Heart left ventricle (tissue), 16 donors: Measurements from ENCODE around the gene ATG2B. TPM values are rescaled to one million over a fixed set of nuclear protein-coding genes. Genes with fewer than 3 reads are reported as not detected.

Source experiments
- ATAC-seq, 4 donors: fragments of 200-7000 bp; cut with Tn5 transposase; one replicate each; pipeline ENCODE4 v1.9.1; 2020 to 2022; ENCODE audit warnings: moderate library complexity in 4 of 4, mild to moderate bottlenecking in 3 of 4, moderate number of reproducible peaks in 1 of 4
- DNase-seq, 5 donors: peaks; one replicate each; pipeline ENCODE4 v3.0.0-alpha.2; 2020
- H3K27ac ChIP-seq, 12 donors: fragments of 200-600 bp; sonication (generic) in 4 of 12; one replicate each; pipeline versions ENCODE4 v1.5.0 to v1.8.0; 2016 to 2022; ENCODE audit warnings: mild to moderate bottlenecking in 2 of 12
- H3K27me3 ChIP-seq, 9 donors: fragments of 200-600 bp; sonication (generic) in 2 of 9; one replicate each; pipeline versions ENCODE4 v1.5.1 to v1.8.0; 2016 to 2022; ENCODE audit warnings: mild to moderate bottlenecking in 3 of 9
- H3K36me3 ChIP-seq, 9 donors: fragments of 200-600 bp; sonication (generic) in 2 of 9; one replicate each; pipeline versions ENCODE4 v1.5.0 to v1.8.0; 2018 to 2022; ENCODE audit warnings: mild to moderate bottlenecking in 2 of 9
- H3K4me1 ChIP-seq, 12 donors: fragments of 200-600 bp; sonication (generic) in 4 of 12; one replicate each; pipeline versions ENCODE4 v1.5.0 to v1.8.0; 2016 to 2022; ENCODE audit warnings: mild to moderate bottlenecking in 3 of 12
- H3K4me3 ChIP-seq, 12 donors: fragments of 200-600 bp; sonication (generic) in 4 of 12; one replicate each; pipeline versions ENCODE4 v1.5.0 to v1.8.0; 2017 to 2022; ENCODE audit warnings: mild to moderate bottlenecking in 9 of 12, moderate library complexity in 4 of 12
- H3K9me3 ChIP-seq, 12 donors: fragments of 200-600 bp; sonication (generic) in 4 of 12; one replicate each; pipeline versions ENCODE4 v1.5.0 to v1.8.0; 2016 to 2022; ENCODE audit warnings: mild to moderate bottlenecking in 1 of 12
- POLR2A ChIP-seq, 2 donors: fragments of 450-650 bp; IDR thresholded peaks; one replicate each; pipeline ENCODE4 v1.6.1; 2017; ENCODE audit warnings: antibody characterized with exemption in 2 of 2, mild to moderate bottlenecking in 2 of 2, moderate library complexity in 2 of 2
- WGBS, 4 donors: extraction: QIAGEN DNeasy Blood & Tissue Kit in 2 of 4; methylation state at CpG; one replicate each; pipeline versions ENCODE4 v1.1.5 to v1.1.7; 2013 to 2018; 5-methylcytosine and 5-hydroxymethylcytosine counted together
- intact Hi-C, 10 donors: fragments of 100-400 bp; cut with DNase I; formaldehyde crosslinking; loops; one replicate each; pipeline versions ENCODE4 v1.11.1 to v1.14.2; 2022
- polyA plus RNA-seq, 2 donors: library from polyadenylated mRNA; stranded (reverse); fragments of 200-250 nt; gene quantifications; one replicate each; pipeline ENCODE4 v1.2.3, GENCODE V29; 2013
- total RNA-seq, 9 donors: library from RNA; depleted of rRNA in 2 of 9; stranded (reverse); fragments of >200 nt in 2 of 9; fragmentation: NEBNext Ultra II Directional in 3 of 9; extraction: Animal tissue kit (Norgen Biotek cat#: 25700) in 3 of 9; gene quantifications; one replicate each; pipeline versions ENCODE4 v1.1.0 to v1.2.4, GENCODE V29; 2016 to 2023
- TF ChIP-seq, protein P1 (sequence below), 12 donors: fragments of 200-600 bp; sonication (generic) in 4 of 12; IDR thresholded peaks; one replicate each; pipeline versions ENCODE4 v1.5.0 to v1.8.0; 2018 to 2022; ENCODE audit warnings: antibody characterized with exemption in 12 of 12, mild to moderate bottlenecking in 5 of 12
- donor health status: ischemic (EF 13 %, LVEDD 7.1; RV severe dilation, severe dysfunction).
- donor health status: healthy with polysubstance abuse.
- donor health status: DM: no; HTN: yes; CAD: no.
- donor health status: DM: no; HTN: no; CAD: no.
- donor health status: ischemic (EF 25% LVEDD 6.9; RV normal size, moderate dysfunction).
- donor health status: ischemic (EF 25% LVEDD 5.7; RV mildly dilated, moderate dysfunction).
- donor health status: healthy.
- donor health status: DM: yes; HTN: yes; CAD: no.
- donor health status: ischemic (EF 35%, LVEDD 5.7; RV mildly dilated, moderate dysfunction).
- donor health status: nonischemic (EF 11% LVEDD 7.7; RV severe dilation, severe dysfunction).
- donor health status: DM: yes; HTN: yes; CAD: no.
- donor health status: PGD.
- donor health status: ischemic (EF 29% LVEDD 5.4; RV normal size, mild dysfunction).
- donor health status: nonischemic (EF 23%, LVEDD 6.1; RV moderate dilation, normal function).

ATG2B gene
- total and polyA plus RNA-seq, 11 donors, result 2.7 to 19.5 (median 15.6) TPM

DNA sequence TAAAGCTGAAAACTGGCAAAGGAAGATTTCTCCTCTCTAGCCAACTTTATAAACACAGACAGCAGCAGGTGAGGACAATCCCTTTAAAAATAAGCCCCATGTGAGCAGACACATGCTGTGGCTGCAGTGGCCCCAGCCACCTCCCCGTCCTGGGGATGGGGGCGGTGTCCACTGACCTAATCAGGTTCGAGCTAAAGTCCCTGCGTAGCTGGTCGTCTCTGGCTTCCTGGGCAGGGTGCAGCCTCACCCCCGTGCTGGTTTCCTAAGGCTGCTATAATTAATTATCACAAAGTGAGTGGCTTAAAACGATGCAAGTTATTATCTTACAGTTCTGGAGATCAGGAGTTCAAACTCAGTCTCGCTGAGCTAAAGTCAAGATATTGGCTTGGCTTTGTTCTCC lies 106.1 kb downstream of the ATG2B start:
- Histone ChIP-seq H3K9me3 (peaks cover 0 to 13% (median 4%) of the 10 kb centered on the region in 12 donors), H3K27me3 (peaks cover 0 to 11% (median 0%) of the 10 kb centered on the region in 9 donors), H3K4me3 (no peak overlapping the region), H3K27ac (peak overlapping the region in 1 of 12 donors; percentile 22), H3K36me3 (no peaks in the 10 kb centered on the region), H3K4me1 (peaks cover 0 to 6% (median 0%) of the 10 kb centered on the region in 12 donors)
- no peak for TF ChIP-seq POLR2A (IDR thresholded peaks at IDR 0.05)
- TF ChIP-seq, protein P1, sequence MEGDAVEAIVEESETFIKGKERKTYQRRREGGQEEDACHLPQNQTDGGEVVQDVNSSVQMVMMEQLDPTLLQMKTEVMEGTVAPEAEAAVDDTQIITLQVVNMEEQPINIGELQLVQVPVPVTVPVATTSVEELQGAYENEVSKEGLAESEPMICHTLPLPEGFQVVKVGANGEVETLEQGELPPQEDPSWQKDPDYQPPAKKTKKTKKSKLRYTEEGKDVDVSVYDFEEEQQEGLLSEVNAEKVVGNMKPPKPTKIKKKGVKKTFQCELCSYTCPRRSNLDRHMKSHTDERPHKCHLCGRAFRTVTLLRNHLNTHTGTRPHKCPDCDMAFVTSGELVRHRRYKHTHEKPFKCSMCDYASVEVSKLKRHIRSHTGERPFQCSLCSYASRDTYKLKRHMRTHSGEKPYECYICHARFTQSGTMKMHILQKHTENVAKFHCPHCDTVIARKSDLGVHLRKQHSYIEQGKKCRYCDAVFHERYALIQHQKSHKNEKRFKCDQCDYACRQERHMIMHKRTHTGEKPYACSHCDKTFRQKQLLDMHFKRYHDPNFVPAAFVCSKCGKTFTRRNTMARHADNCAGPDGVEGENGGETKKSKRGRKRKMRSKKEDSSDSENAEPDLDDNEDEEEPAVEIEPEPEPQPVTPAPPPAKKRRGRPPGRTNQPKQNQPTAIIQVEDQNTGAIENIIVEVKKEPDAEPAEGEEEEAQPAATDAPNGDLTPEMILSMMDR (IDR thresholded peaks at IDR 0.05), result no peak
- 46 to 60% (median 57%) methylated on average over 8 of the region's 8 CpGs for WGBS, 4 donors
- DNase-seq (no peak), ATAC-seq (no peak)
- intact Hi-C loops, result no loop called here

DNA sequence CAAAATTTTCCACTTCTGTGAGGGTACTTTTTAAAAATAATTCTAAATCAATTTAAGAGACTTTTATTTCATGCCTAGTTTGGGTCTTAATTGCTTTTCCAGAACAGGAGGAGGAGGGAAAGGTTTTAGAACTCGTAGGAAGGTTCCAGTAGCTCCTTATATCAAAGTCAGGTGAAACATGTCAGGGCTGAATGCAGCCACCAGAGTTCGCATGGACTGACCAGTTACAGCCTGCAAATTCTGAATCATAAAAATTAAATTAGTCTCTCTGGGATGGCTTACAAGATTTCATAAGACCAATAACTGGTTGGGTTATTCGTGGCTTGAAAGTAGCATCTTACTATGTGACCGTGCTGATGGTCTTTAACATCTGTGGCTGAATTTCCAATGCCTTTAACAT lies 106.7 kb downstream of the ATG2B start:
- Histone ChIP-seq H3K9me3 (peaks cover 0 to 13% (median 4%) of the 10 kb centered on the region in 12 donors), H3K4me1 (peaks cover 0 to 6% (median 0%) of the 10 kb centered on the region in 12 donors), H3K27me3 (peaks cover 0 to 11% (median 0%) of the 10 kb centered on the region in 9 donors), H3K4me3 (no peak overlapping the region), H3K36me3 (no peaks in the 10 kb centered on the region), H3K27ac (peak overlapping the region in 4 of 12 donors; percentile 19 to 53 (median 24))
- 60 to 70% (median 62%) methylated on average over 4 of the region's 4 CpGs for WGBS, 4 donors
- intact Hi-C loops, result no loop called here
- DNase-seq (no peak), ATAC-seq (peak in 2 of 4 donors; percentile 31 to 37)
- no peak for TF ChIP-seq POLR2A (IDR thresholded peaks at IDR 0.05)
- TF ChIP-seq, protein P1 (IDR thresholded peaks at IDR 0.05), result no peak

DNA sequence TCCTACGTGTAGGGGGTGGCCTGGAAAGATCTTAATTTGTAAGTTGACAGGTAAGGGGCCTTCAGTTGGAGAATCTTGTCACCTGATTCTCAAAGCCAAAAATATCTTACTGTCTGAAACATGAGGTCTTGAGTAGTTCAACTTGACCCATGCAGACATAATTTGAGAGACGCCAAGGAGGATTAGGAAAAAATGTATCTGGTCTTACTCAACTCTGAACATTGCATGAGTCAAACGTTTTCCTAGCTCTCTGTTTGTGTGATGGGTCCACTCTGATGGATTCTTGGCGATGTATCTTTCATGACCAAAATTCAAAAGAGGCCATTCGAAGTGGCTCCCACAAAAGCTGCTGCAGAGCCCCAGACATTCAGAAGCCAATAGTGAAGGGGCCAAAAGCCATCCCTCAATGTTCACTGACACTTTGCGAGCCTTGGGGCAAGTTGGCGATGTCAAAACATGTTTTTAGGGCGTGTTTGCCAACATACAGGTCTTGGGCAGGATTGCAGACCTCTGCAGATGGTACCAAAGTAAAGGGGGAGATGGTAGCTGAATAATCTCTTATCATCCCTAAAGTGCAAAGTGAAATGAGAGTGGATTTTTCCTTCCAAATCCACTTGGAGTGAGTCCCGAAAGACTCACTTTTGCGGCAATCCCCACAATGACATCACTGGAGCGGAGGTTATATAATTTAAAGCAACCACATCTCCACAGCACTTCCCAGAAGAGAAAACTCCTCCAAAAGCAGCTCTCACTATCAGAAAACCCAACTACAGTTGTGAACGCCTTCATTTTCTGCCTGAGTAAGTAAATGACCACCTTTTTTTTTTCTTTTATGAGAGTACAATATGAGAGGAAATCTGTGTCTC lies 107.4 kb downstream of the ATG2B start, which contains the start of gene BDKRB1:
BDKRB1 (plus strand) TSS at position 710 of the 866 bp plus-strand sequence. CDS start 7,473 bp downstream, outside the sequence.
- peak within 1 kb of the TSS in 4 of 12 donors; percentile 19 to 56 (median 39) for H3K27ac ChIP-seq
- peaks cover 0 to 13% (median 4%) of the 10 kb centered on the region in 12 donors for H3K9me3 ChIP-seq
- no peak within 1 kb of the TSS for H3K4me3 ChIP-seq
- 62 to 69% (median 65%) methylated on average over 12 of the region's 12 CpGs for WGBS, 4 donors
- H3K27me3 ChIP-seq, result peaks cover 0 to 16% (median 0%) of the 10 kb centered on the region in 9 donors
- TF ChIP-seq, protein P1 (IDR thresholded peaks at IDR 0.05), result no peak
- TF ChIP-seq POLR2A (IDR thresholded peaks at IDR 0.05), result no peak
- intact Hi-C loops, result no loop called here
- DNase-seq (no peak), ATAC-seq (peak in 1 of 4 donors; percentile 45)
- H3K4me1 ChIP-seq, result peaks cover 0 to 6% (median 0%) of the 10 kb centered on the region in 12 donors
- no peaks in the 10 kb centered on the region for H3K36me3 ChIP-seq

DNA sequence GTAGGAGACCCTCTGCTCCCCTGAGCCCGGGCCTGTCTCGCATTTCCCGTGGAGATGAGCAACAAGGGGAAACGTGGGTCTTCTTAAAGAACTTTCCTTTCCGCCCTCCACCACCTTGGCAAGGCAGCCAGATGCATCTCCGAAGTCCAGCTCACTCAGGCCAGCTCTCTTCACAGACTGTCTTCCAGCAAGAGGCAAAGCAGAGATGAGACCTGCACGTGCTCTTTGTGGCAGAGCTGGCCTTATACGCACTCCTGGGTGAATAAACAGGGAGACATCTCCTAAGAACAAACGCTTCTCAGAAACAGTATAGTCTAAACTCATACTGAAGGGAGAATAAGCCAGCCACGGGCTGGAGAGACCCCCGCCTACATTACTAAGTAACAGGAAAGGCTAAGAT lies 108.5 kb downstream of the ATG2B start:
- intact Hi-C loops, result no loop called here
- Histone ChIP-seq H3K27me3 (peaks cover 0 to 26% (median 0%) of the 10 kb centered on the region in 9 donors), H3K4me3 (no peak overlapping the region), H3K27ac (peak overlapping the region in 1 of 12 donors; percentile 53), H3K36me3 (no peaks in the 10 kb centered on the region), H3K9me3 (peaks cover 0 to 7% (median 1%) of the 10 kb centered on the region in 12 donors), H3K4me1 (peaks cover 0 to 6% (median 0%) of the 10 kb centered on the region in 12 donors)
- ATAC-seq (no peak), DNase-seq (no peak)
- 79 to 85% (median 82%) methylated on average over 11 of the region's 11 CpGs for WGBS, 4 donors
- TF ChIP-seq, protein P1 (IDR thresholded peaks at IDR 0.05), result no peak
- TF ChIP-seq POLR2A (IDR thresholded peaks at IDR 0.05), result no peak
